22Rv1 (cell line): Measurements from ENCODE around the gene ABHD14A.
"Not testable (repeated sequence)": the region's sequence is repeated elsewhere in the genome, so short reads cannot be mapped to it uniquely, and the experiment has no call there.

ENCODE experiments used
- H3K27ac ChIP-seq: fragments of 450-650 bp; 2 replicates; pipeline ENCODE4 v1.5.1; 2017
- CTCF ChIP-seq: fragments of 450-650 bp; IDR thresholded peaks from 2 replicates; pipeline ENCODE4 v1.5.1; 2017; ENCODE audit warnings: mild to moderate bottlenecking
- ZFX ChIP-seq: fragments of 450-650 bp; IDR thresholded peaks from 2 replicates; pipeline ENCODE4 v1.6.1; 2017; ENCODE audit warnings: antibody characterized with exemption, borderline replicate concordance

Gene ABHD14A

GRCh38 chr3:51974963-51975851, at the start of gene ABHD14A:
Gene ABHD14A, plus strand, starts transcription at chr3:51975064. Its CDS starts 72 bp downstream, at chr3:51975136.
- TF ChIP-seq CTCF (no peak), ZFX (no peak)
- H3K27ac ChIP-seq: peak within 1 kb of the TSS; percentile 97

- TF ChIP-seq CTCF (no peak), ZFX (no peak)
- H3K27ac ChIP-seq: no peak overlapping the region
Measured at GRCh38 chr3:51927061-51927977, 47.5 kb upstream of the ABHD14A start.

- TF ChIP-seq ZFX: no peak
- no peak for TF ChIP-seq CTCF
- H3K27ac ChIP-seq: no peak overlapping the region
Measured at GRCh38 chr3:51928438-51928837, 46.4 kb upstream of the ABHD14A start.

GRCh38 chr3:51928981-51929380, 45.9 kb upstream of the ABHD14A start:
- not testable (repeated sequence) for H3K27ac ChIP-seq

- TF ChIP-seq CTCF: no peak
- no peak for TF ChIP-seq ZFX
- H3K27ac ChIP-seq: no peak overlapping the region
Measured at GRCh38 chr3:51929420-51930003, 45.4 kb upstream of the ABHD14A start.

- H3K27ac ChIP-seq: no peak overlapping the region
- TF ChIP-seq ZFX: no peak
- no peak for TF ChIP-seq CTCF
Measured at GRCh38 chr3:51930439-51930838, 44.4 kb upstream of the ABHD14A start.

GRCh38 chr3:51931756-51932155, 43.1 kb upstream of the ABHD14A start:
- H3K27ac ChIP-seq: no peak overlapping the region
- TF ChIP-seq ZFX (no peak), CTCF (no peak)
